HG03095 (cell line): ENCODE measurements around the gene MS4A4E.
"Not testable (repeated sequence)": the region's sequence is repeated elsewhere in the genome, so short reads cannot be mapped to it uniquely, and the experiment has no call there.

Experiments used
- ATAC-seq: cut with Tn5 transposase; IDR thresholded peaks from one replicate; pipeline ENCODE4 v1.9.1; 2021; ENCODE audit warnings: moderate library complexity; ENCODE audit not compliant: unreplicated experiment

MS4A4E gene

GRCh38 chr11:60175860-60176275 is 67.1 kb downstream of the MS4A4E start:
- ATAC-seq: no peak

GRCh38 chr11:60172011-60172410 is 70.9 kb downstream of the MS4A4E start:
- ATAC-seq: no peak

- no peak for ATAC-seq
These were observed 72.4 kb downstream of the MS4A4E start for GRCh38 chr11:60170566-60170965.

GRCh38 chr11:60169264-60169915 is 73.5 kb downstream of the MS4A4E start:
- ATAC-seq: no peak

- no peak for ATAC-seq
These were observed 74.6 kb downstream of the MS4A4E start for GRCh38 chr11:60168306-60168705.

GRCh38 chr11:60165951-60166350 is 77.0 kb downstream of the MS4A4E start:
- ATAC-seq: no peak

- no peak for ATAC-seq
These were observed 77.4 kb downstream of the MS4A4E start for GRCh38 chr11:60165538-60165937.

- no peak for ATAC-seq
These were observed 78.3 kb downstream of the MS4A4E start for GRCh38 chr11:60164550-60165075.

GRCh38 chr11:60161766-60162165 is 81.2 kb downstream of the MS4A4E start:
- no peak for ATAC-seq

- no peak for ATAC-seq
These were observed 81.8 kb downstream of the MS4A4E start for GRCh38 chr11:60161107-60161506.

- no peak for ATAC-seq
These were observed 83.1 kb downstream of the MS4A4E start for GRCh38 chr11:60159868-60160267.

- no peak for ATAC-seq
These were observed 83.7 kb downstream of the MS4A4E start for GRCh38 chr11:60159284-60159683.

GRCh38 chr11:60158636-60159035 is 84.3 kb downstream of the MS4A4E start:
- no peak for ATAC-seq

- no peak for ATAC-seq
These were observed 87.0 kb downstream of the MS4A4E start for GRCh38 chr11:60155931-60156330.

GRCh38 chr11:60152727-60153126 is 90.2 kb downstream of the MS4A4E start:
- not testable (repeated sequence) for ATAC-seq

GRCh38 chr11:60150279-60150678 is 92.7 kb downstream of the MS4A4E start:
- ATAC-seq: no peak
